HG03520 (cell line): ENCODE data around the gene TMEM252.
A peak's percentile ranks its signal among the peaks of the same experiment; 100 is the strongest.

Experiments used
- ATAC-seq: cut with Tn5 transposase; IDR thresholded peaks from one replicate; pipeline ENCODE4 v1.9.1; 2021; ENCODE audit warnings: mild to moderate bottlenecking, moderate library complexity; ENCODE audit not compliant: unreplicated experiment

Gene TMEM252, protein sequence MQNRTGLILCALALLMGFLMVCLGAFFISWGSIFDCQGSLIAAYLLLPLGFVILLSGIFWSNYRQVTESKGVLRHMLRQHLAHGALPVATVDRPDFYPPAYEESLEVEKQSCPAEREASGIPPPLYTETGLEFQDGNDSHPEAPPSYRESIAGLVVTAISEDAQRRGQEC

DNA sequence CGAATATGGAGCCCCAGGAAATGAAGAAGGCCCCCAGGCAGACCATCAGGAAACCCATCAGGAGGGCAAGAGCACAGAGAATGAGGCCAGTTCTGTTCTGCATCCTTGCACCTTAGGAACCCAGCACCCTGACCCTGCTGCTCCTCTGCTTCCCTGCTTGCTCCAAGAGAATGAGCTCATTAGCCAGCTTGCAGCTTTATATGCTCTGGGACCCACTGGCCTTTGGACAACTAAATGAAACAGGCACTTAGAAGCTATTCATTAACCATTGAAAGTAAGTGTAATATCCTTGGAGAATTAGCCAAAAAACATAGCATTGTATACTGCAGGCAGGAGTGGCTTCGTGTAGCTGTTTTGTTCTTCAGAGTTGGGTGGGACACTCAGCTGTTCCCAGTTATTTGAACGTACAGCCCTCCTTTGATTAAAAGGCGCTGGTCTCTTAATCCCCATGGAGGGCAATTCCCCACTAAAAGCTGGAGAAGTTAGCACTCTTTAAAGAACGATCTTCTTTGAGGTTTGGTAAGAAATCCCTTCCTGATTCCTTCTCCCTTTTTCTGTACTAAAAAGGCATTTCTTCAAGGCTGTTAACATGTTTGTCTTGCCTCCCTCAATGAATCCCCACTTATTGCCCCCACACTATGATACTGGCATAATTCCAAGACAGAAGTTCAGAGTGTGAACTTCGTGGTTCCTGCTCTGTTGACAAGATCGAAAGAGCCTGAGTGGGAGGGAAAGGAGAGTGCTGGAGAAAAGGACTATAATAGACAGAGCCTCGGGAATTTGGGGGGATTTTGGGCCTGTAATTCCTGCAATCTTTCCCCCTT lies at the start of gene TMEM252:
TSS of gene TMEM252 (minus strand) at position 172 of the 824 bp plus-strand sequence. CDS start at position 103, 69 bp downstream.
- no peak for ATAC-seq

DNA sequence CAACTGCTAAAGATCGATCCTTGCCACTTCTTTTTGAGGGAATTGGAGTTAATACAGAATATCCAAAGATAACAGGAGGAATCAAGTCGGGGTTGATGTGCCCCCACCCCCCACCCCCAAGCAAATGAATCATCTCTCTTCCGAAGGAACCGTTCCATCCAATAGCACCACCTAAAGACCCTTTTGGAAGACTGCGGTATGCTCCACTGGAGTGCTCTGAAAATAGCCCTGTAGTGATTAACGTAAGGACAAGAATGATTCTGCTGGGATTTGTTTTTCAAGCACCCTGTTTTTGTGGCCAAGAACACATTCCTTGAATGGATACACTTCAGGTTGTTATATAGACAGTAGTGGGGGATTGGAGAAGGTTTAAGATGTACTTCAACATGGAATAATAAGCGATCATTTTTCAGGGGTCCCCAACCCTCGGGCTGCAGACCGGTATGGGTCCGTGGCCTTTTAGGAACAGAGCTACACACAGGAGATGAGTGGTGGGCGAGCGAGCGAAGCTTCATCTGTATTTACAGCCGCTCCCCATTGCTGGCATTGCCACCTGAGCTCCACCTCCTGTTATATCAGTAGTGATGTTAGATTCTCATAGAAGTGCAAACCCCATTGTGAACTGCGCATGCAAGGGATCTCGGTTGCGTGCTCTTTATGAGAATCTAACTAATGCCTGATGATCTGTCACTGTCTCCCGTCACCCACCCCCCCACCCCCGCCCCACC lies 44.5 kb upstream of the TMEM252 start:
- ATAC-seq: no peak

DNA sequence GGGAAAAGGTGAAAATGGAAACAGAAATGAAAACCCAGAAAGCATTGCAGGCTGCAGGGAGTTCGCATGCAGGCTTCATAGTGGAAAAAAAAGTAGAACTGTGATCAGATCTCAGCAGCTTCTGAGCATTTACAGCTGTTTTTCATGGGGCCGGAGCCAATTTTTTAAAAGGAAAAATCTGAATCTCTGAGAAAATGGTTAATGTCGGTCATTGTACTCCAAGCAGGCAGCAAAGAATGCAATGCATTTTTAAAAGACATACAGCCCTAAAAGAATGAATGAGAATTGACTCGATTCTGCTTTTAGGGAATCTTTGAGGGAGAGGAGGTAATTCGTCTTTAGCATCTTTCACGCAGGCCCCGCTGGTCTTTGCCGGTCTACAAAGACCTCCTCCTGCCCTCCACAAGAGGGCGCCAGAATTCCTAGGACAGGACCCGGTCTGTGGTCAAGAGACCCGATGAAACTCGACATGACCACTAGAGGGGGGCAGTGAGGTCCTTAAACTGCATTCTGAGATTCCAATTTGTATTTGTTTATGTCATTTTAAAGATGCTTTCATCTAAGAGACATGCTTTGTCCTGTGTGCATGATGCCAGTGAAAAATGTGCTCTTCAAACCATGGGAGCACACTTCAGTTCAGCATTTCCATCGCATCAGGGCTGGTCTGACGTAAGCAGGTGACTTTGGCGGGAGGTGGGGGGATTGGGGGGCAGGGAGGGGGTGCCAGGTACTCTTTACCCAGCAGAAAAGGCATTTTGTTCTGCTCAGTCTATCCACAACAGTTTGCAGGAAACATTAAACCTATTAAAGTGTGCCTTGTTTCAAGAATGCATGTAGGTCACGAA lies 43.7 kb upstream of the TMEM252 start:
- ATAC-seq: peak; percentile 92

DNA sequence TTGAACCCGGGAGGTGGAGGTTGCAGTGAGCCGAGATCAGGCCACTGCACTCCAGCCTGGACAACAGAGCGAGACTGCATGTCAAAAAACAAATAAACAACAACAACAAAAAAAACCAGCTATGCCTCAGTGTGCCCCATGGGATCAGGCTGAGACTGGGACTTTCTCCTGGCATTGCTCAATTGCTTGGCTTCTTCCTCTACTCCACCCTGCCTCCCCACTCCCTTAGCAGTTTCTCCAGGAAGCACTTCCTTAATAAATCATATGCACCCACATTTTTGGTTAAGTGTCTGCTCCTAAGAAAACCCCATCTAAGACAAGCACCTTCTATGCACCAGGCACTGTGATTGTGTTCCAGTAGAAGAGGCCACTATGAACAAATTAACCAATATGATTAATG lies 41.0 kb upstream of the TMEM252 start:
- no peak for ATAC-seq

DNA sequence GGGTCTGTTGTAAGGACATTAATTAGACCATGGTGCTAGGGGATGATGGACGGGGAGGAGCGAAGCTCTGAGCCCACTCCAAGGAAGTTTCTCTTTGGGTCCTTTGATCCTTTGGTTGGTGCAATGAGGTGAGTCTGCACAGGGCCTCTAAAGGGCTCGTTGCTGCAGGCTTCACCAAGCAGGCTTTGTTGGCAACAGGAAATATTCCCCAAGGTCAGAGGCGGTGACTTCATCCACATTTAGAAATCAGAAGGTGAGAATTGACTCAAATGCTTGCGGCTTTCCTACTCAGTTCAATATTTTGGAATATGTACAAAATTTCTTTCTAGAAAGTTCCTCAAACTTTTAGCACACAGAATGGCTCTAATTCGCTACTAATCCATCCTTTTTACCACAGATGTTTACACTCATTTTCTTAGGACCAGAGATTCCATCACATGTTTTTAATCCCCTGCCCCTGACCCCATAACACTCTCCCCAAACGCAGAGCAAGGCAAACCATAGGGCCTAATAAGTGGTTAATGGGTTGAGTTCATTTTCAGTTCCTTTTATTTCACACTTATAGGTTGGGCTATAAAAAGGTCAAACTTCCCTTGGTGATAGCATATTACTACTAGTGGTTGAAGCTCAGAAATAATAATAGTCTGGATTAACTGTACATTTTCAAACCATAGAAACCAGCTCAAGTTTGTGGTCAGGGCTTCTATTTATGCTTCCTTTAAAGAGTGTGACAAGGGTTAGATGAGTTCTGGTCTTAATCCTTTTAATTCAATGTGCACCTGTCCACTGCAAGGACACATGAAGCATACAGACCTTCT lies 37.3 kb upstream of the TMEM252 start:
- ATAC-seq: peak; percentile 57

DNA sequence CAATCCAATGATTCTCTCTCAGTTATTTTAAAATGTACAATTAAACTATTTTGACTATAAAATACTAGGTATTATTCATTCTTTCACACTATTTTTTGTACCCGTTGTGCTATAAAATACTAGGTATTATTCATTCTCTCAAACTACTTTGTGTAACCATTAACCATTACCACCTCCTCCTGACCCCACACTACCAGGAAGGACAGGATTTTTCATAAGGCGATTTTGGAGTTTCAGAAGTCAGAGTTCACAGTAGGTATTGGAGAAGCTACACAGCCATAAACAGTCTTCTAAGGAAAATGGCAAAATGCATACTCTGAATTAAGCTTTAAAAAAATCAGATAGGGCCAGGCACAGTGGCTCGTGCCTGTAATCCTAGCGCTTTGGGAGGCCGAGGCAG lies 35.1 kb upstream of the TMEM252 start:
- ATAC-seq: no peak

DNA sequence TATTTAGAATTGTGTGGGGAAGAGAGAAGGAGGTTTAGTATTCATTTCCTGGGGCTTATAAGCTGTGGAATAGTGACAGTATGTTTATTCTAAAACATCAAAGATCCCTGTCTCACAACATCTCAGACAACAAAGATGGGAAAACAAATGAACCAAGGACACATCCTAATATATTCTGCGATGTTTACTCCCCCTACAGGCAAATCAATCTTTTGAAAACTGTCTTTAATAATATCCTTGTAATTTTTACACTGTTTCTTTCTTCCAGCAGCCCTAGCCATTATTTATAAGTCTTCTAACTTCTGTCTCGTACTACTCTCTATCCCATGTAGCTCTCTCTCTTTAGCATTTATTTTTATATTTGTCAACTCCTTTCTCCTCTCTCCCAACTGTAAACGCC lies 33.5 kb upstream of the TMEM252 start:
- ATAC-seq: no peak

DNA sequence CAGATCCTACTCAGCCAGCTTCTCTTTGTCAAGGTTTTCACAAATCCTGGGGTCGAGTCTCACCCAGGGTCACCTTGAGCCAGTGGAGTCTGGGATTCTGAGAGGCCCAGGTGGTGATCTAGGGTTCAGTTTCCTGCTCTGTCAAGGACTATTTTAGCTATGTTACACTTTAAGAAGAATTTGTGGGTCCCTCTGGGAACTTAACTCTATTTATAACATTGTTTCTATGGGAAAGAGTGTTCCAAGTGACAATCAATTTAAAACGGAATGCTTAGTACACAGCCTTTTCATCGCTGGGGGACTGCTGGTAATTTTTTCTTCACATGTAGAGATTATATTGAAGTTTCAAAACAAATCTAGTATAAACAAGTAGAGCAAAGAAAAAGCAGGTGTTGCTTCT lies 26.9 kb upstream of the TMEM252 start:
- ATAC-seq: no peak

DNA sequence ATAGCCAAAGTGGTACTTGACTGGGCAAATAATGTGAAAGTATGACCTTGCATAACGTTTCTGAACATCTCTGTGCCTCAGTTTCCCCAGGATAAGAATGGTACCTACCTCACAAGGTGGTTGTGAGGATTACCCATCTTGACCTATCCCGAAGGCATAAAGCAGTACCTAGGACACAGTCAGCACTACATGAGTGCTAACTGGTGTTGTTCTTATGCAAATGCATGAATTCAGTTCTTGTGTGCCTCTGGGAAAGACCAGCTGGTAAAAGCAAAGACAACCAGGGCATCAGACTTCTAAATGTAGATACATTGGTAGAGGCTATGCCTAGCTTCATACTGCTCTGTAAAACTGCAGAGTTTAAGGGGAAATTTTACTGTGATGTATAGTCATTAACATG lies 21.8 kb upstream of the TMEM252 start:
- no peak for ATAC-seq

DNA sequence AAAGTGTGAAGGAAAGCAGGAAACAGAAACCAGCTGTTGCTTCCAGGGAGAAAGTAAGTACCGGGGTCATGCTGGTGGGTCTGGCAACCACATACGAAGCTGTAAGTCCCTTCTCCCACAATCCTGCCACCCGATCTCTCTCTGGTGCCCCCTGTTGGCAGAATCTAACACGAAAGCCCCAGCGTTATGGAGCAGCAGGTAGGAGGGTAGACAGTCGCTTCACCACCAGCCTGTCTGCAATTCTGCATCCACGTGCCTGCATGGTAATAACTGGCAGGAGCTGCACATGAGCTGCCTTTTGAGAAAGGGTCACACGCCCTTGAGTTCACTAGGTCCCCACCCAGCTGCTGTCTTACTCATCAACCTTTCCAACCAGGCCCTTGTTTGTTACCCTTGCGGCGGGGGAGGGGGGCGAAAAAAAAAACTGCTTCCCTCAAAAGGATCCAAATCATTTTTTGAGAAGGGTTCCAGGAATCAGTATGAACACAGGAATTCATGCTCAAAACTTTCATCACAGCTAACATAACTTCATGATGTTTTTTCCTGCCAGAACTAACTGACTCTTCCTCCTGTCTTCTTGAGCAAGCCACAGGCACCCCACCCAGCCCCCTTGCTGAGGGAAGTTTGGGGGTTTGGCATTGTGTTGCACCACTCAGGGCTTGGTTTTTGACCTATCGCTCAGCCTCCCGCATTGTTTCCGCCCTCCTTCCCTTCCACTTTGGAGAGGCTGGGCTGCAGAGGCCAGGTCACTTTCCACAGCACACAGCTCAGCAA lies 19.6 kb upstream of the TMEM252 start:
- peak; percentile 56 for ATAC-seq

DNA sequence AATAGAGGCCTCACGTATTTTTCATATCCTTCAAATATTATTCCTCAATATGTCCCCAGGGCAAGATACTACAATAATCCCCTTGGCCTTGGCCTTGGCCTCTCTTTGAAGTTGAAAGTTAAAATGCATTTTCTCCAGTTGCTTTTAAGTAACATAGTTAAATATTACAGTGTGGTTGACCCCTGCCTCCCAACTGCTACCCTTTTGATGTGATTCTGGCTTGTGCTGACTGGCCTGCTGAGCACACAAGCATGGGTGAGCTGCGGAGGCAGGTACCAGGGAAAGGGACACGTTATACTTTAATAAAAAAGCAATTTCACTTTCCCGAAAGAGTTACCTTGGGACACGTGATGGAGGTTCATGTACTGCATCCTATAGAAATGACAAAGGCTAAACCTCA lies 17.9 kb upstream of the TMEM252 start:
- no peak for ATAC-seq

DNA sequence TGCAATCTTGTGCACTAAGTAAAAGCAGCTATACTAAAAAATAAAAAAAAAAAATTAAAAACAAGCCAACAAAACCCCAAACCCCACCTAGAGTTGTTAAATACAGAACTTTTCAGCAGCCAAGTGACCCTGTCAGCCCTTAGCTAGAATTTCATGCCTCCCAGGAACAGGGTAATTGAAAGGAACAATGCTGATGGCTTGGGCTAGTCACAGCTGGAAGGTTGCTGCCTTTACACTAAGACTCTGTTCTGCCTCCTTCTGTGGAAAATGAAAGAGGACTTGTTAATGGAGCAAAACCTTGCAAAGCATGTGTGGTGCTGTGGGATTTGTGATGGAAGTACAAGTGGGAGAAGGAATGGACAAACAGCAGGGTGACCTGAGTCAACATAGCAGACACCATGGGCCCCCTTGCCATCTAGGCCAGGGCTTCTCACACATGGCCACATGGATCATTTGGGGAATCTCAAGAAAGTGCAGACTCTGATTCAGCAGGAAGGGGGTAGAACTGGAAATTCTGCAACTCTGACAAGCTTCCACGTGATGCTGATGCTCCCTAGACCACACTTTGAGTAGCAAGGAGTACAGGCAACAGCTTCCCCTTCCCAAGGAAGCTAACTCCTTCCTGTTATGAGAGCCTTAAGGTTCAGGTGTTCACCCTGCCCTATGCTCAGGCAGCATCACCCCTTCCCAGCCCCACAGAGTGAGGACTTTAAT lies 14.9 kb upstream of the TMEM252 start:
- ATAC-seq: no peak

DNA sequence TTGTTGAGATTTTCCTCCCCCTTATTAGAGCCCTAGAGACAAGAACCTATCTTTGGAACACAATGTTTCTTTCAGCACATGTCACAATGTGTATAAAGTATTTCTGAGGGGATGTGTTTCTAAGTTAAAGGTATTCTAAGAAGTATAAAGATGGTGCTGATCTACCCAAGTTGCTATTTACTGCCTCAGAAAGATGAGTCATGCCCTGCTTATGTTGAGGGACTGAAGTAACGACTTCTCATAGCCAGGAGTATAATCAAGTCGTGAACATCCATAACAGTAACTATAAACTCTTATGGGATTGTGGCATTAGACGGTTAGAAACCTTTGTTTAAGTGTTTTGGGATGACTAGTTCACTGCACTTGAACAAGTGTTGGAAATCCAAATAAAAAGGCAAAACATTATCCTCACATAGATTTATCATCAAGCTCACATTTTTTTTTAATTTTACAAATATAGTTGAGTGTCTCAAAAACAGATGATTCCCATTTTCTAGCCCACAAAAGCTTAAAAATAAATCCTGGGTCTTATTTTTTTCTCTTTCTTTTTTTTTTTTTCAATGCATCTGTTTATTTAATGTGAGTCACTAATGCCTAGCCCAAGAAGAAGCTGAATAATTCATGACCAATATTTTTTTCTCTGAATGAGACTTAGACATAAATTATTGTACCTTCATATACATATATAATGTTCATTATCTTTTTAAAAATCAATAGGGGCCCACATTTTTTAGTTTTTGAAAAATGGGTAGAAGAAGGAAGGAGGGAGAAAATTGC lies 12.2 kb upstream of the TMEM252 start:
- ATAC-seq: no peak

DNA sequence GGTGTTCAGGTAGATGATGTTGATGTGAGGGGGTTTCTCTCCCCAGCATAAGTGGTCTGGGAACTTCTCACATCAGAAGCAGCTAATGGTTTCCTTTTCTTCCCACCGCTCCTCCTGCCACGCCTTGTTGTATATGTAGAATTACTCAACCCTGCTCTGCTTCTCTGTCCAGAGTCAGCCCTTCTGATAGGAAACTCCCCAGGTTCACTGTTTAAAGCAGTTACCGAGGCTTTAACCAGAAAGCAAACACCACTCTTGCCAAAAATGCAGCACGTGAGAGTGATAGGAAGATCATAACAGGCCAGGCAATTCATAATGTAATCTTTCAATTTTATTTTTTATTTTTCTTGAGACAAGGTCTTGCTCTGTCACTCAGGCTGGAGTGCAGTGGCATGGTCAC lies 10.5 kb upstream of the TMEM252 start:
- ATAC-seq: no peak

DNA sequence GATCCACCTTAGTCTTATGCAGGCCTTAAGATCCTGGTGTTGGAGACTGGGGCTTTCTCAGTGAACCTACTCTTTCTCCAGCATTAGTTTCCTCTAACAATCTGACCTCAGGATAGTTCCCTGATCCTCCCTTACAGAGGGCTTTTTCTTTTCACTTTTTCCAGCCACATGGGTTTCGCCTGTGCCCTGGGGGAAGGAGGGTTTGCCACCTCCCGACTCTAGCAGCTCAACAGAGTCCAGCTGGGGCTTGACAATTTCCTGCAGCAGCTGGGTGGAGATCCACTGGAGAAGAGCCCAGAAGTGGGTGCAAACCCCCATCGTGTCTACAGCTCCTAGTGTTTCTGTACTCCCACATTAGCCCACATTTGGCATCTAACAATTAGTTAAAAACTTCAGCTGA lies 7.6 kb upstream of the TMEM252 start:
- no peak for ATAC-seq

DNA sequence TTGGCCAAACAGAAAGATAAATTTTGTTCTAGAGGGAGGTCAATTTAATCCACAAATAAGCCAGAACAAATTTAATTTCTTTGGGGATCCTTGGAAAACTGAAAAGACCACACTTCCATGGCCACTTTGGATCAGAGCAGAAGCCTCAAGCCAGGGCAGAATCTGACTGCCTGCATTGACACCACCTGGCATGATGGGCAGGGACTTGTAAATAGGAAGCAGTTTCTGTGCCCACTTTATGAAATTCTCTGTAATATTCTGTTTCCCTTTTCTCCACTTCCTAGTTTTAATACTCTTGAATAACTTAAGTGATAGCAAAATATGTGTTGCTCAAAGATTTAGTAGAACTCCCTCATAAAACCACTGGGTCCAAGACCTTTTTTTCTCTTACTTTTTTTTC lies 6.7 kb upstream of the TMEM252 start:
- no peak for ATAC-seq

DNA sequence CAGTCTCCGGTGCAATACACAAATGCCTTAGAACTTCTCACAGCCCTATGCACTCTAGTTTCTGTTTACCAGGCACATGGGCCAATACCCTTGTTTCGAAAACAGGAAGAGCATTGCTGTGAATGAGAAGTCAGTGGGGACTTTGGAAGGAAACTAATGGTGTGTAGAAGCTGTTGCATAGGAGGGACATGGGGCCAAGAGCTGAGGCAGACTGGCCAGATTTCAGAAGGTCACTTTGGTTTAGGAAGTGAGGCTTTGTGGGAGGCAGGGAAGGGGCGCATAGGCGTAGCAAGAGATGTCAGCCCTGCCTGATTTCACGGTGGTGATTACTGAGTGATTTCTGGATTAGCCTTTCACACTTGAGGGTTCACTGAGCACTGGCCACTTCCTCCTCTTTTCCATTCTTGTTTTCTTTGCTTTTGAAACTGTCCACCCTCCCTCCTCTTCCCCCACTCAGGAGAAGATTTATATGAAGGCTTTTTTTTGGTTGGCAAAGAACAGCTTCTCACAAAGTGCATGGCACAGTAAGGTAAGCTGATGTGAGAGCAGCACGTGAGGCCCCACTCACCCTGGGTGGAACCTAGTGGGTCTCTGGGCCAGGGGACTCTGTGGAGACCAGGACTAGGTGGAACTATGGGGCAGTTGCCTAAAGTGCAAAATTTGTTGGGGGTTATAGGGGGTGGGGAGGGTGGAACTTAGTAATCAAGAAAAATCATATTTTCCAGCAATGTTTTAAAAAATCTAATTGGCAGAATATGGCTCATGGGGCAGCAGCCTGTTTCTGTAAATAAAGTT lies 6.1 kb upstream of the TMEM252 start:
- ATAC-seq: peak; percentile 66
